HepG2 (cell line): ENCODE results near the gene ZNF540. TPM values are rescaled to one million over a fixed set of nuclear protein-coding genes. Genes with fewer than 3 reads are reported as not detected.

Source experiments
- CBFB ChIP-seq: sonication (generic); formaldehyde crosslinking; IDR thresholded peaks from 2 replicates; pipeline ENCODE4 v1.4.0; 2020; ENCODE audit warnings: missing genetic modification reagents
- CC2D1A ChIP-seq: sonication (generic); formaldehyde crosslinking; IDR thresholded peaks from 2 replicates; pipeline ENCODE4 v1.8.1; 2023; ENCODE audit warnings: mild to moderate bottlenecking, missing genetic modification reagents
- E2F2 ChIP-seq: sonication (generic); formaldehyde crosslinking; IDR thresholded peaks from 2 replicates; pipeline ENCODE4 v1.4.0; 2020; ENCODE audit warnings: missing genetic modification reagents, borderline replicate concordance
- EHMT2 ChIP-seq: fragments of 200-600 bp; sonication (generic); IDR thresholded peaks from 2 replicates; pipeline ENCODE4 v1.7.0; 2017; ENCODE audit warnings: antibody characterized with exemption, low read depth, low read length, borderline replicate concordance
- FOXC1 ChIP-seq: sonication (generic); formaldehyde crosslinking; IDR thresholded peaks from 2 replicates; pipeline ENCODE4 v1.8.0; 2022; ENCODE audit warnings: mild to moderate bottlenecking, missing genetic modification reagents, borderline replicate concordance
- HIVEP1 ChIP-seq: sonication (generic); formaldehyde crosslinking; IDR thresholded peaks from 2 replicates; pipeline ENCODE4 v1.4.0; 2020; ENCODE audit warnings: mild to moderate bottlenecking, missing genetic modification reagents
- MAX ChIP-seq: IDR thresholded peaks from 2 replicates; pipeline ENCODE4 v1.6.1; 2012; ENCODE audit warnings: inconsistent platforms
- PHF20 ChIP-seq: sonication (generic); formaldehyde crosslinking; IDR thresholded peaks from 2 replicates; pipeline ENCODE4 v1.5.0; 2020; ENCODE audit warnings: mild to moderate bottlenecking, missing genetic modification reagents
- SALL1 ChIP-seq: sonication (generic); formaldehyde crosslinking; IDR thresholded peaks from 2 replicates; pipeline ENCODE4 v1.8.0; 2022; ENCODE audit warnings: mild to moderate bottlenecking, missing genetic modification reagents
- TBX2 ChIP-seq: sonication (generic); formaldehyde crosslinking; IDR thresholded peaks from 2 replicates; pipeline ENCODE4 v1.5.0; 2020; ENCODE audit warnings: missing genetic modification reagents, mild to moderate bottlenecking, borderline replicate concordance
- ZBTB14 ChIP-seq: sonication (generic); formaldehyde crosslinking; IDR thresholded peaks from 2 replicates; pipeline ENCODE4 v1.4.0; 2020; ENCODE audit warnings: missing genetic modification reagents
- ZBTB34 ChIP-seq: sonication (generic); formaldehyde crosslinking; IDR thresholded peaks from 2 replicates; pipeline ENCODE4 v1.8.0; 2022; ENCODE audit warnings: mild to moderate bottlenecking, missing genetic modification reagents
- ZBTB7A ChIP-seq: sonication (generic); formaldehyde crosslinking; IDR thresholded peaks from 2 replicates; pipeline ENCODE4 v1.8.0; 2022; ENCODE audit warnings: mild to moderate bottlenecking, missing genetic modification reagents
- ZEB1 ChIP-seq: IDR thresholded peaks from 2 replicates; pipeline ENCODE4 v1.6.1; 2012; ENCODE audit warnings: mild to moderate bottlenecking, low read depth, inconsistent platforms; ENCODE audit not compliant: insufficient replicate concordance
- ZFYVE20 ChIP-seq: sonication (generic); formaldehyde crosslinking; IDR thresholded peaks from 2 replicates; pipeline ENCODE4 v1.8.0; 2023; ENCODE audit warnings: low read depth, mild to moderate bottlenecking, moderate library complexity, missing genetic modification reagents, borderline replicate concordance
- ZNF296 ChIP-seq: sonication (generic); formaldehyde crosslinking; conservative IDR thresholded peaks from 2 replicates; pipeline ENCODE4 v1.5.0; 2020; ENCODE audit warnings: mild to moderate bottlenecking, missing genetic modification reagents
- ZNF34 ChIP-seq: sonication (generic); formaldehyde crosslinking; IDR thresholded peaks from 2 replicates; pipeline ENCODE4 v1.4.0; 2020; ENCODE audit warnings: mild to moderate bottlenecking, missing genetic modification reagents, borderline replicate concordance
- ZNF547 ChIP-seq: sonication (generic); formaldehyde crosslinking; IDR thresholded peaks from 2 replicates; pipeline ENCODE4 v1.5.1; 2020; ENCODE audit warnings: mild to moderate bottlenecking, missing genetic modification reagents
- ZNF558 ChIP-seq: sonication (generic); formaldehyde crosslinking; IDR thresholded peaks from 2 replicates; pipeline ENCODE4 v1.9.0; 2022; ENCODE audit warnings: mild to moderate bottlenecking, missing genetic modification reagents, borderline replicate concordance
- ZNF563 ChIP-seq: sonication (generic); formaldehyde crosslinking; IDR thresholded peaks from 2 replicates; pipeline ENCODE4 v1.8.0; 2022; ENCODE audit warnings: mild to moderate bottlenecking, moderate library complexity, missing genetic modification reagents
- ZNF660 ChIP-seq: sonication (generic); formaldehyde crosslinking; IDR thresholded peaks from 2 replicates; pipeline ENCODE4 v1.5.1; 2020; ENCODE audit warnings: mild to moderate bottlenecking, low read depth, missing genetic modification reagents, borderline replicate concordance
- ZSCAN31 ChIP-seq: sonication (generic); formaldehyde crosslinking; IDR thresholded peaks from 2 replicates; pipeline ENCODE4 v1.5.0; 2020; ENCODE audit warnings: low read depth, mild to moderate bottlenecking, missing genetic modification reagents
- ZXDC ChIP-seq: sonication (generic); formaldehyde crosslinking; IDR thresholded peaks from 2 replicates; pipeline ENCODE4 v1.5.0; 2020; ENCODE audit warnings: mild to moderate bottlenecking, missing genetic modification reagents
- polyA plus RNA-seq, 8 experiments: library from polyadenylated mRNA; depleted of rRNA in 3 of 8; stranded (reverse) in 7 of 8; unstranded in 1 of 8; fragments of >200 nt; fragmentation: Illumina TruSeq in 4 of 8; extraction: Trizol in 4 of 8; gene quantifications; 2 replicates each; pipeline versions ENCODE4 v1.2.1 to v1.2.3, GENCODE V29; 2011 to 2016; ENCODE audit warnings: low read depth in 4 of 8, missing spikeins in 1 of 8, mixed read lengths in 1 of 8; ENCODE audit not compliant: insufficient read depth in 1 of 8
- total RNA-seq, 5 experiments: library from RNA; depleted of rRNA; stranded (reverse); fragments of >200 nt; fragmentation: Illumina TruSeq; extraction: Trizol; gene quantifications; 2 replicates each; pipeline ENCODE4 v1.2.3, GENCODE V29; 2016; ENCODE audit warnings: low read depth in 1 of 5

ZNF540 gene
- total and polyA plus RNA-seq, 2 of the 13 experiments (the other 11 are each of a cell fraction or from before 2014, with no cell fraction given) = 0.21 to 0.40 TPM

- no peak for TF ChIP-seq ZBTB14
- TF ChIP-seq ZNF558 (CRISPR knock-in tag) = peak; percentile 36; the same call in 1 of the 2 replicates
- peak; percentile 61; the same call in 1 of the 2 replicates for TF ChIP-seq ZBTB7A
- TF ChIP-seq FOXC1 (CRISPR knock-in tag) = 0 out of 2 replicates have a peak, but pooled peaks have one; percentile 41
- no peak for TF ChIP-seq TBX2 (CRISPR knock-in tag)
- 0 out of 2 replicates have a peak, but pooled peaks have one; percentile 48 for TF ChIP-seq ZNF563 (CRISPR knock-in tag)
- TF ChIP-seq ZBTB34 (CRISPR knock-in tag) = 0 out of 2 replicates have a peak, but pooled peaks have one; percentile 37
- no peak for TF ChIP-seq ZNF34 (CRISPR knock-in tag)
- peak; percentile 34; the same call in 1 of the 2 replicates for TF ChIP-seq HIVEP1
- peak; percentile 36; the same call in 1 of the 2 replicates for TF ChIP-seq MAX
- TF ChIP-seq ZNF547 = no peak
- TF ChIP-seq EHMT2 = no peak
- no peak for TF ChIP-seq ZFYVE20 (CRISPR knock-in tag)
- TF ChIP-seq E2F2 (CRISPR knock-in tag) = peak; percentile 60; the same call in 1 of the 2 replicates
- peak; percentile 70; the same call in 1 of the 2 replicates for TF ChIP-seq ZXDC (CRISPR knock-in tag)
- no peak for TF ChIP-seq ZNF660 (CRISPR knock-in tag)
- TF ChIP-seq ZNF296 (CRISPR knock-in tag) = peak; percentile 75; the same call in 1 of the 2 replicates
- TF ChIP-seq SALL1 (CRISPR knock-in tag) = peak; percentile 38
- 0 out of 2 replicates have a peak, but pooled peaks have one; percentile 52 for TF ChIP-seq CC2D1A
- TF ChIP-seq CBFB = no peak
- TF ChIP-seq ZEB1 = no peak
- peak; percentile 24; the same call in 1 of the 2 replicates for TF ChIP-seq ZSCAN31
- peak; percentile 58; the same call in 1 of the 2 replicates for TF ChIP-seq PHF20 (CRISPR knock-in tag)
Observed at GRCh38 chr19:37654629-37655300, 60.1 kb downstream of the ZNF540 start (continued).
